VCaP (cell line): ENCODE data around the gene XPO6.

Experiments used
- H3K27ac ChIP-seq: fragments of 450-650 bp; 2 replicates; pipeline ENCODE4 v1.5.1; 2017
- CTCF ChIP-seq: fragments of 450-650 bp; conservative IDR thresholded peaks from 2 replicates; pipeline ENCODE4 v1.5.1; 2017; ENCODE audit warnings: mild to moderate bottlenecking, moderate library complexity

The XPO6 gene

GRCh38 chr16:28164140-28164539 is 47.6 kb downstream of the XPO6 start:
- no peak overlapping the region for H3K27ac ChIP-seq

GRCh38 chr16:28163699-28164098 is 48.1 kb downstream of the XPO6 start:
- H3K27ac ChIP-seq, result no peak overlapping the region
- no peak for TF ChIP-seq CTCF

More at GRCh38 chr16:28164140-28164539, 47.6 kb downstream of the XPO6 start:
- TF ChIP-seq CTCF, result no peak

GRCh38 chr16:28162326-28162877 is 49.4 kb downstream of the XPO6 start:
- no peak overlapping the region for H3K27ac ChIP-seq
- TF ChIP-seq CTCF, result no peak

GRCh38 chr16:28161626-28162025 is 50.1 kb downstream of the XPO6 start:
- peak overlapping the region; percentile 44; the same call in 1 of the 2 replicates for H3K27ac ChIP-seq
- no peak for TF ChIP-seq CTCF

GRCh38 chr16:28158136-28158535 is 53.6 kb downstream of the XPO6 start:
- TF ChIP-seq CTCF, result no peak
- H3K27ac ChIP-seq, result no peak overlapping the region

GRCh38 chr16:28156056-28156680 is 55.6 kb downstream of the XPO6 start:
- no peak overlapping the region for H3K27ac ChIP-seq
- no peak for TF ChIP-seq CTCF

GRCh38 chr16:28155293-28155692 is 56.5 kb downstream of the XPO6 start:
- H3K27ac ChIP-seq, result no peak overlapping the region
- TF ChIP-seq CTCF, result no peak
